Urothelium cell line (cell line): ENCODE measurements around the gene RERE.
A peak's percentile ranks its signal among the peaks of the same experiment; 100 is the strongest.

Experiments used
- DNase-seq: peaks from one replicate; pipeline ENCODE4 v3.0.0; 2011; ENCODE audit warnings: low spot score, mixed read lengths
- FAIRE-seq: peaks from 2 replicates; lab custom pipeline; 2011; peaks lifted over from hg19 to GRCh38; lab: Jason Lieb, UNC

RERE gene

DNA sequence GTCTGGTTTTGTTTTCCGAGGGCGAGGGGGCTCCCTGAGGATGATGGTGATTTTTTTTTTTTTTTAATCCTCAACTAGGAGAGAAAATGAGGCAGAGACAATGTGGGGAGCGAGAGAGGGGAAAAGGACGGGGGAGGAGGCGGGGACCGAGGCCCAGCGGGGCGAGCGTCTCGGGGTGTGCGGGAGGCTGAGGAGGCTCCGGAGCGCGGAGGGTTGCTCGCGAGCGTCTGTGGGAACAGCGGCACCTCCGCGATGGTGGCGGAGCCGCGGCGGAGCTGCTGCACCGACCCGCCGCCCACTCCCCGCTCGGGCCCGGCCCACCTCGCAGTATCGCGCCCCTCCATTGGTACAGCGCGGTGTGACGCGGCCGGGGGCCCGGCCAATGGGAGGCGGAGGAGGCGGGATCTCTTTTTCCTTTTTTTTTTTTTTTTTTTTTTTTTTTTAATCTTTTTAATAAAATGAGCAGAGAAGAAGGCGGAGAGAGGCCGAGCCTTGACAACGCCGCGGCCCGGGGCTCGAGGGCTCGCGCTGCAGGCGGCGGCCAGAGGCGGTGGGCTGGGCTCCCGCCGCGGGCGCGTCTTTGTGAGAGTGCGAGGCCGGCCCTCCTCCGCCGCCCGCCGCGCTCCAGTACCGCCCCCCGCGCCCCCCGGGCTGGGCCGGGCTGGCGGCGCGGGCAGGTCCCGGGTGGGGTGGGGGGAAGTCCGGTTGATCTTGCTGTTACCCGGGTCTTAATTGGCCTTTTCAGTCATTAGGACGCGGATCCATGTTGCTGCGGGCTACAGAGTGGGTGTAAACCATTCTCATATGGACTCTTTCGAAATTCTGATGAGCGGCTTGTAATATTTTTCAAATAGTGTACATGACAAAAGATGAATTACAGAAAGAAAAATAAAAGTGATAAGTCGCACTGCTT lies at the start of gene RERE:
TSS of gene RERE (minus strand) at position 229 of the 913 bp plus-strand sequence.
- FAIRE-seq = peak; percentile 58

GRCh38 chr1:8866792-8867415 lies 49.5 kb upstream of the RERE start:
- DNase-seq = no peak
- no peak for FAIRE-seq

More for the DNA sequence above, at the start of gene RERE:
- peak; percentile 99 for DNase-seq

DNA sequence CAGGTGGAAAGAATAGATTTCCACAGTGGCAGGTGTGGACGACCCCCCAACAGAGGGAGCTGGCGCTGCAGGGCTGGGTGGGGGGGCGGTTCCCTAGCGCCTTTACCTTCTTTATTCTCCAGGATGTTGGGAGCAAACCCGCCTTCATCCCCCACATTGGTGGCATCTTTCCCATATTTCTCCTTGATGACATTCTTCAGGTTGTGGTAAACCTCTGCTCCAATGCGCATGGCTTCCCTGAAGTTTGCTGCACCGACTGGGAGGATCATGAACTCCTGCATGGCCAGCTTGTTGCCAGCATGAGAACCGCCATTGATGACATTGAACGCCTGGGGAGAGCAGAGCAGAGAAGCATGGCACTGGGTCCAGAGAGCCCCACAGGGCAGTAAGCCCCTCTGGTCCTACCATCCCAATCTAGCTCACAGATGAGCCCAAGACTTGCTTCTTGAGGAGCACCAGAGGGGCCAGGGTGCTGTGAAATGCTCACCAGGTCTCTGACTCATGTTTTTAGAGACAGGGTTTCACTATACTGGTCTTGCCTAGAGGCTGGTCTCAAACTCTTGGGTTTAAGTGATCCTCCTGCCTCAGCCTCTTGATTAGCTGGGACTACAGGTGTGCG lies 48.8 kb upstream of the RERE start:
- FAIRE-seq = no peak

GRCh38 chr1:8864713-8865344 lies 47.4 kb upstream of the RERE start:
- FAIRE-seq (no peak), DNase-seq (no peak)

More for the DNA sequence above, 48.8 kb upstream of the RERE start:
- DNase-seq = no peak

- no peak for DNase-seq
Observed at GRCh38 chr1:8863794-8864233, 46.4 kb upstream of the RERE start.

DNA sequence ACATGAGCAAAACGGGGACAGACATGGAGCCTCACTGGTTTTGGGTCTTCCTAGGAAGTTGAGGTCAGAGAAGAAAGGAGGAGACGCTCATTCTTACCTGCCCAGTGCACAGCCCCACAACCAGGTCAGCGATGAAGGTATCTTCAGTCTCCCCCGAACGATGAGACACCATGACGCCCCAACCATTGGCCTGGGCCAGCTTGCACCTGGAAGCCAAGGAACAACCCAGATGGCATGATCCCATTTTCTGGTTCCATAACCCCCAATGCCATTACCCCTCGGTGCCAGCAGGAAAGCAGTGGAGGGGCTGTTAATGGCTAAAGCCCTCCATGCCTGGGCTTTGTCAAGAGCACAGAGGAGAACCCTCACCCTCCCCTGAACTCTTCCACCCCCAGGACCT lies 45.7 kb upstream of the RERE start:
- FAIRE-seq = no peak
- DNase-seq = no peak

More at GRCh38 chr1:8863794-8864233, 46.4 kb upstream of the RERE start:
- FAIRE-seq = no peak

- FAIRE-seq (no peak), DNase-seq (no peak)
Observed at GRCh38 chr1:8862528-8862927, 45.1 kb upstream of the RERE start.

GRCh38 chr1:8860738-8861516 lies 43.5 kb upstream of the RERE start:
- no peak for DNase-seq
- FAIRE-seq = no peak

- FAIRE-seq (no peak), DNase-seq (peak; percentile 33)
Observed at GRCh38 chr1:8858888-8859706, 41.7 kb upstream of the RERE start.

- FAIRE-seq (no peak), DNase-seq (no peak)
Observed at GRCh38 chr1:8858112-8858668, 40.8 kb upstream of the RERE start.

GRCh38 chr1:8856689-8857412 lies 39.4 kb upstream of the RERE start:
- FAIRE-seq = no peak

DNA sequence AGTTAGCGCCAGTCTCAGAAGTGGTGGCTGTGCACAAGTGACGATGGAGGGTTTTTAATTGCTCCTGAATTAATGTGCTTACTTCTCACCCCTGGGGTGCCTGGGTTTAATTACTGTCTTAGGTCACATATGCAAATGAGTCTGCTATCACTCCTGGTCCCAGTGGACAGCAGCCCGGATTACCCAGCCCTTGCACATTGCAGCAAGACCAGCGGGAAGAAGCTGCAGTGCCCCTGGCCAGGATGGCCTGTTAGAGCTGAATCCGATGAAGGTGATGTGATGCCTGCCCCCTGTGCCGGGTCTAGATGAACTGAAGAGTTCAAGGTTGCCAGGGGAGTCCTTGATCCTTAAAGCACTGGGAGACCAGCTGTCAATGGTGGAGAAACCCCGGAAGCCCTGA lies 36.8 kb upstream of the RERE start:
- DNase-seq (no peak), FAIRE-seq (no peak)

More at GRCh38 chr1:8856689-8857412, 39.4 kb upstream of the RERE start:
- no peak for DNase-seq

DNA sequence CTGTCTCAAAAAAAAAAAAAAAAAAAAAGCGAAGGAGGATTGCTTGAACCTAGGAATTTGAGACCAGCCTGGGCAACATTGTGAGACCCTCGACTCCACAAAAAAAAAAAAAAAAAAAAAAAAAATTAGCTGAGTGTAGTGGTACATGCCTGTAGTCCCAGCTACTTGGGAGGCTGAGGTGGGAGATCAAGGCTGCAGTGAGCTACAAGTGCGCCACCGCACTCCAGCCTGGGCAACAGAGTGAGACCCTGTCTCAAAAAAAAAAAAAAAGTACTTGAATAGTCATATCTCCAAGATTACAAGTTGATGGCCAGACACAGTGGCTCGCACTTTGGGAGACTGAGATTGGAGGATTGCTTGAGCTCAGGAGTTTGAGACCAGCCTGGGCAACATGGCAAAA lies 33.6 kb upstream of the RERE start:
- DNase-seq = no peak
- no peak for FAIRE-seq

DNA sequence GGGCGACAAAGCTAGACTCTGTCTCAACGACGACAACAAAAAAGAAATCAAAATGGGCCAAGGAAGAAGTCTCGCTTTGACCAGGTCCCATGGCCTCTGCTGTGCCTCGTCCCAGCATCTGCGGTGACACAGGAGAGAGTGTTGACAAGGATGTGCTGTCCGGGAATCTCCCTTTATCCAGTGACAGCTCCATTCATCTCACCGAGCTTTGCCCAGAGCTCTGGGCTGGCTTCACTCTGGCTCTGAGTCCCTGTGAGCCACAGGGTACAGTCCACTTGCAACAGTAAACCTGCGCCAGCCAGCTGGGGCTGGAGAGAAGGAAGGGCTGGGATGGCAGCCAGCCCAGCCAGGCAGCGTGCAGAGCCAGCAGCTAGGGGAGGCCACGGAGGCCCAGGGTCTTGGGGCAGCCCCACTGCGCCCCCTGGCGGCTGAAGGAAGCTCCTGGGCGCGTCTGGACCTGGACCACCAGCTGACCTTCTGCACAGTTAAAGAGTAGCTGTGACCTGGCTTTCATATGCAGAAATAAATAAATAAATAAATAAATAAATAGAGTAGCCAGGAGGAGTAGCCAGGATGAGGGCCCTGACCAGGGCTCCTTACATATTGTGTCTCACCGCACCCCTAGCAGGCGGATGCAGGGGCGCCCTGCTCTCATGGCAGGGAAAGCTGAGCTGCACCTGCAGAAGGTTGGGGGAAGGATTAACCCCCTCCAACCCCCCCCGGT lies 31.4 kb upstream of the RERE start:
- DNase-seq (peak; percentile 91), FAIRE-seq (no peak)

DNA sequence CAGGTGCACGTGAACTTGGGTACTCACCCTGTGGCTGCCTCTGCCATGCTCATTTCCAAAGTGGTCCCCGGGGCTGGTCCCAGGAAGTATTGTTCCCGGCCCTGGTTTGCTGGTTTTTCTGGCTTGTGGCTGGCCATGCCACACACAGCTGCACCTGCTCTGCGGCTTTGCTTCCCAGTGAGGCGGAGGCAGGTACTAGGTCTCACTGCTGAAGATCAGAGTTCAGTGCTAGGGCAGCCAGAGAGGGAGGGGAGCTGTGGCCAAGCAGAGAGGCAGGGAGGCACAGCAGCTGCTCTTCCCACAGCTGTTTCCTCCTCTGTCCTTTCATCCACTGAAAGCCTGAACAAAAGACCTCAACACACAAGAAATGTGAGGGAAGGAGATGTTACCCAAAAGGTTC lies 30.6 kb upstream of the RERE start:
- DNase-seq (no peak), FAIRE-seq (no peak)

DNA sequence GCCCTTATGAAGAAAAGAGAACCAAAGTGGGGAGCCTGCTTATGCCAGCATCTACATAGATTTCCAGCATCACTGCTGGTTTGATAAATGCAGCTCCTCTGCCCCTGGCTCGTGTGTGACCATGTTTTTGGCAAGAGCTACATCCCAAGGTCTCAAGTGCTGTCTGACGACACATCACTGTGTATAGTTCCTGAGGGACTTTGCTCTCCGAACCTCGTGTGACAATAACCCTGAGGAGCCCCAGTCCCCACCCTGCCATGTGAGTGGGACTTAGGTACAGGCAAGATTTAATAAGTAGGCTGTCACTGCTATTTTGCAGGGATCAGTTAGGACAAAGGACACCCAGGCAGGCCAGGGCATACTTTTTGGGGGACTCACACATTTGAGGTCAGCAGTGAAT lies 28.8 kb upstream of the RERE start:
- DNase-seq (no peak), FAIRE-seq (no peak)

DNA sequence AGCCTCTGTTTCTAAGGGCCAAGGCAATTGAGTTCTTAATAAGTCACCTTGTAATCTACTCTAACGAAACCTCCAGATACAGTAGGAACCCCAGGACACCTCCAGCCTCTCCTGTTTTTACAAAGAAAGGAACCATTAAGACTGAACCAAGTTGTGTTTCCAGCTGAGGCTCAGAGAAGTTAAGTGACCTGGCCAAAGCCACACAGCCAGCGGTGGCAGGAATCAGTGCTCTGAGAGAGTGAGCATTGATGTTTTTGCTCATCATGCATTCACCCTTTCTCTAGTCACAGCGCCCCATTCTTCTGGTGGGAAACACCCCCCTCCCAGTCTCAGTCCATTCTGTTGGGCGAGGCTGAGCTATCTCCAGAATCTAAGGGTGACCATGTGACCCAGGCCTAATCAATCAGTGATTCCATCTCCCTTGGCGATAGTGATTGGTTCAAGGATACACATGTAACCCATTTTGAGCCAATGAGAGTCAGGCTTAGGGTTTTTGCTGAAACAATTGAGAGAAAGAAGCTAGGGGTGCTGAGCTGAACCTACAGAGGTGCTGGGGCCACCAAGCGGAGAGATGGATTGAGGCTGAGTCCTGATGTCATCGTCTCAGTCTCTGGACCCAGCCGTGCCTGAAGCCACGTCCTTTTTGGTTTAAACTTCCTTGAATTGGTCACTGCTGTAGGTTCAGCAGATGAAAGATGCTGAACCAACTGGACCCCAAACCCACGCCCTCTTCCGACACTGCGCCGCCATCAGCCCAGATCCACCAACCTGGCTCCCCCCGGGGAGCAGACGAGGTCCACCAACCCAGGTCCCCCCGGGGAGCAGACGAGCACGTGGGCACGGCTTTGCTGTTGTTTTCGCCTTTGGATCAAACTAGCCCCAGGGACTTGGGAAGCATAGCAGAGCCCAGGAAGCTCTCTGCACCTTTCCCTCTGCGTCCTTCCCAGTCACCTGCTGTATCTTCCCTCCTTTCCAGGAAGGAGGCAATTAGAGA lies 28.0 kb upstream of the RERE start:
- DNase-seq = no peak
- no peak for FAIRE-seq
